ENCODE measurements around the gene ANAPC15. TPM values are rescaled to one million over a fixed set of nuclear protein-coding genes. Genes with fewer than 3 reads are reported as not detected.
"Not testable (repeated sequence)": the region's sequence is repeated elsewhere in the genome, so short reads cannot be mapped to it uniquely, and the experiment has no call there.

Gene ANAPC15
- total RNA-seq, 8 experiments from 2014 or later: 25.2 to 95.2 (median 38.8) TPM

DNA sequence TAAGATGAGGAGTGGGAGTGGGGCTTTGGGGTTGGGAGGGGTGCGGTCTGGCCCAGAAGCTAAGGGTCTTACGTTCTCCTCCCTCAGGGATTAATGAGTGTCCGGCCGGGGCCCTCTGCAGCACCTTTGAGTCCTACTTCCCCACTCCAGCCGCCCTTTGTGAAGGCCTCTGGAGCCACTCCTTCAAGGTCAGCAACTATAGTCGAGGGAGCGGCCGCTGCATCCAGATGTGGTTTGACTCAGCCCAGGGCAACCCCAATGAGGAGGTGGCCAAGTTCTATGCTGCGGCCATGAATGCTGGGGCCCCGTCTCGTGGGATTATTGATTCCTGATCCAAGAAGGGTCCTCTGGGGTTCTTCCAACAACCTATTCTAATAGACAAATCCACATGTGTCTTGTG is 27.0 kb upstream of the ANAPC15 start:
- no peak for ATAC-seq (replicated peaks in 6 of 8)
- in situ Hi-C loops (cut with MboI; ENCODE audit: low pct_unique_long_range_greater_than_20kb in 2 of 9, low sequenced_read_pairs in 9 of 9, unreplicated experiment in 9 of 9): no loop called here
- 90 to 100% methylated on average over 2 of the region's 11 CpGs; no CpG with 5 or more reads in 8 of the 10 experiments for WGBS, 10 experiments
- no peak overlapping the region for H3K4me3 ChIP-seq
- H3K27ac ChIP-seq: no peak overlapping the region
- no peaks in the 10 kb centered on the region for H3K4me1 ChIP-seq (replicated peaks in 1 of 2)

DNA sequence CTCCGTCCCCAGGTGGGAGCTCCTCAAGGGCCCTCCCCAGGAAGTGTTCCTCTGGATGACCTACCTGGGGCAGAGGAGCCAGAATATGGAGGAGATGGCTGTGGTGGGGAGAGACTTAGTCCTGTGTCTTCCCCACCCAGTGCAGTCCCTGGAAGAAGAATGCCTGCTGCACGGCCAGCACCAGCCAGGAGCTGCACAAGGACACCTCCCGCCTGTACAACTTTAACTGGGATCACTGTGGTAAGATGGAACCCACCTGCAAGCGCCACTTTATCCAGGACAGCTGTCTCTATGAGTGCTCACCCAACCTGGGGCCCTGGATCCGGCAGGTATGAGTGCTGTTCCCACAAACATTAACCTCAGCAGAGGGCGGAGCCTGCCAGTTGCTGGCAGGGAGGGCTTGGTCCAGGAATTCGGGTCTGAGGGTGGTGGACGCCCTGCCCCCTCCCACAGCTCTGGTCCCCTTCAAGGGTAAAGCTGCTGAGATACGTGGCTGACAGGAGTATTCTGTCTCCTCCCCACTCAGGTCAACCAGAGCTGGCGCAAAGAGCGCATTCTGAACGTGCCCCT is 26.4 kb upstream of the ANAPC15 start:
- no peak overlapping the region for H3K4me3 ChIP-seq
- in situ Hi-C loops (cut with MboI; ENCODE audit: low pct_unique_long_range_greater_than_20kb in 2 of 9, low sequenced_read_pairs in 9 of 9, unreplicated experiment in 9 of 9): no loop called here
- no peak overlapping the region for H3K27ac ChIP-seq
- 80 to 100% (median 100%) methylated on average over 1 to 2 of the region's 12 CpGs; no CpG with 5 or more reads in 5 of the 10 experiments for WGBS, 10 experiments
- no peaks in the 10 kb centered on the region for H3K4me1 ChIP-seq (replicated peaks in 1 of 2)
- no peak for ATAC-seq (replicated peaks in 6 of 8)

DNA sequence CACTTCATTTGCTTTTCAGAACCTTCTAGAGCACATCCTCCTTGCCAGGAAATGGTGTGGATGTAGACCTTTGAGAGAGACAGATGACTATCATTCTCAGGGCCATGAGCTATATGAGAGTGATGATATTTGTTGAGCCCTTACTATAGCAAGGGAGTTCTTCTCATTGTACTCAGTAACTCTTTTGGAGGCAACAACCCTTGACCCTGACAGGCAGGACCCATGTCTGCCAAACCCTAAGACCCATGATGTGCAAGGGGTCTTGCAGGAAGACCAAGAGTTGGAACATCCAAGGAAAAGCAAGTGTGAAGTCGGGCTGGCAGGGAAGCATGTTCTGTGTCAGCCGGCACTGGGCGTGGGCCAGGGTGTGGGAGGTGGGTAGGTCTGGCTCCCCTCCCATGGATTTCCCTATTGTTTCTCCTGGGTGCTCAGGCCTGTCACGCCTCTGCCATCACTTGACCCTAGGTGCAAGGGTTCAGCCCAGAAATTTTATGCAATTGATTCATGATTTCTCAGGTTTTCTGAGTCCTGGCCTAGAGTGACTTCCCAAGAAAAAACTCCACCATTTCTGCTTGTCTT is 24.3 kb upstream of the ANAPC15 start:
- in situ Hi-C loops (cut with MboI; ENCODE audit: low pct_unique_long_range_greater_than_20kb in 2 of 9, low sequenced_read_pairs in 9 of 9, unreplicated experiment in 9 of 9): no loop called here
- no peak overlapping the region for H3K4me3 ChIP-seq
- ATAC-seq (replicated peaks in 6 of 8): peak in 1 of 8 experiments; percentile 13
- 45 to 81% (median 80%) methylated on average over 1 to 4 of the region's 4 CpGs; no CpG with 5 or more reads in 5 of the 10 experiments for WGBS, 10 experiments
- no peak overlapping the region for H3K27ac ChIP-seq
- no peaks in the 10 kb centered on the region for H3K4me1 ChIP-seq (replicated peaks in 1 of 2)

DNA sequence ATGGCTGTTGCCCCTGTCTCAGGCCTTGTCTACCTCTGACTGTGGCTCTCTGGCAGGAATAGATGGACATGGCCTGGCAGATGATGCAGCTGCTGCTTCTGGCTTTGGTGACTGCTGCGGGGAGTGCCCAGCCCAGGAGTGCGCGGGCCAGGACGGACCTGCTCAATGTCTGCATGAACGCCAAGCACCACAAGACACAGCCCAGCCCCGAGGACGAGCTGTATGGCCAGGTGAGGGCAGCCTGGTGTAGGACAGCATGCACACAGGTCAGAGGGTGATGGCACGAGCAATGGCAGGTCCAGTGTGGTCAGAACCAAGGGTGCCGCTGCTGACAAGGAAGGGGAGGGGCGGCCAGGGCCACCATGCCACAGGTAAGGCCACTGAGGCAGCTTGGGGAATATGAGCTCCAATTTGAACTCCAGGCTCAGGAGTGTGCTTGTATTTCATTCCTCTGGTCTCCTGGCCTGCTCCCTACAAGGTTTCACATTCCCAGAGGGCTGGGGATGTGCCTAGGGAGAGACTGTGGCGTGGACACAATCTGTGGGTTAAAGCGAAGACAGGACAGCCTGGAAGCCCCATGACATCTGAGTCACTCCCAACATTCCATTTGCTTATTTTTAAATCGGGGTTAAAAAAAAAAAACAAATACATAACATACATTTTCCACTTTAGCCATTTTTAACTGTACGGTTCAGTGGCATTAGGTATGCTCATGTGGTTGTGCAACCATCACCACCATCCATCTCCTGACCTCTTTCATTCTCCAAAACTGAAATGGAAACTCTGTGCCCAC is 23.6 kb upstream of the ANAPC15 start:
- in situ Hi-C loops (cut with MboI; ENCODE audit: low pct_unique_long_range_greater_than_20kb in 2 of 9, low sequenced_read_pairs in 9 of 9, unreplicated experiment in 9 of 9): no loop called here

DNA sequence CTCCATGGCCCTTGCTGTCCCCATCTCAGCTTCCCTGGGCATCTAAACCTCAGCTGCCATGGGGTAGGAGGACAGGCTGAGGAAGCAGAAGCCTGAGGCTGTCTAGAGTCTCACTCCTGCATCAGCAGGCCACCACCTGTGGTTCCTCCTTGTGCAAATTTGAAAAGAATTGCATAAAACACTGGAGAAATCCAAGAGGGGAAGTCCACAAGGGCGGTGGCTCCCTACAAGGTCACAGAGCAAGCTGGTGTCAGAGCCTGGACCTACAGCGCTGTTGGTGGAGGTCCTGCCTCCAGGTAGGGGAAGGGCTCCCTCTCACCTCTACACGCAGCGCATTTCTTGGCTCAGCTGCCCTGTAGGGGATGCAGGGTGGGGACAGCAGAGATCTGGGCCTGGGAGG is 23.0 kb upstream of the ANAPC15 start, which contains the start of gene FOLR3:
Gene FOLR3 (plus strand): TSS at position 253 of the 400 bp plus-strand sequence. CDS start 228 bp downstream, outside the sequence.
- H3K4me3 ChIP-seq; H3K27ac ChIP-seq; in situ Hi-C loops (cut with MboI; ENCODE audit: low pct_unique_long_range_greater_than_20kb in 2 of 9, low sequenced_read_pairs in 9 of 9, unreplicated experiment in 9 of 9); H3K4me1 ChIP-seq (replicated peaks in 1 of 2): not testable (repeated sequence)
- peak in 3 of 8 experiments; percentile 63 to 89 (median 77) for ATAC-seq (replicated peaks in 6 of 8)
- WGBS, 10 experiments: 100% methylated on average over 1 of the region's 4 CpGs; no CpG with 5 or more reads in 9 of the 10 experiments

More for the DNA sequence above, 23.6 kb upstream of the ANAPC15 start:
- Histone ChIP-seq H3K27ac (no peak overlapping the region), H3K4me1 (replicated peaks in 1 of 2) (no peaks in the 10 kb centered on the region), H3K4me3 (no peak overlapping the region)
- no peak for ATAC-seq (replicated peaks in 6 of 8)
- 60 to 96% (median 75%) methylated on average over 1 to 5 of the region's 14 CpGs; no CpG with 5 or more reads in 2 of the 10 experiments for WGBS, 10 experiments

DNA sequence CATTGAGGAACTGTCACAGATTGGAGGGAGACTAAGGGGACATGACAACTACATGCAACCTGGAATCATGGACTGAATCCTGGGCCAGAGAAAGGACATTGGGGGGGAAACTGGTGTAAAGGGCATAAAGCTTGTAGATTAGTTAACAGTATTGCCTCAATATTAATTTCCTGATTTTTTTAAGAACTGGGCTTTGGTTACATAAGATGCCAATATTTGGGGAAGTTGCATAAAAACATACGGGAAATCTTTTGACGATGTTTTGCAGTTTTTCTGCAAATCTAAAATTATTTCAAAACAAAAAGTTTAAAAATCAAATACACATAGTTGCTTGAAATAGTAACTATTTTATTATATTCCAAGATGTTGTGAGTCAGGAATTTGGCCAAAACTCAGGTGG is 20.2 kb upstream of the ANAPC15 start:
- H3K4me1 ChIP-seq (replicated peaks in 1 of 2): no peaks in the 10 kb centered on the region
- H3K4me3 ChIP-seq: no peak overlapping the region
- 80 to 100% (median 90%) methylated on average over 1 to 2 of the region's 2 CpGs; no CpG with 5 or more reads in 4 of the 10 experiments for WGBS, 10 experiments
- no peak overlapping the region for H3K27ac ChIP-seq
- in situ Hi-C loops (cut with MboI; ENCODE audit: low pct_unique_long_range_greater_than_20kb in 2 of 9, low sequenced_read_pairs in 9 of 9, unreplicated experiment in 9 of 9): no loop called here
- no peak for ATAC-seq (replicated peaks in 6 of 8)

DNA sequence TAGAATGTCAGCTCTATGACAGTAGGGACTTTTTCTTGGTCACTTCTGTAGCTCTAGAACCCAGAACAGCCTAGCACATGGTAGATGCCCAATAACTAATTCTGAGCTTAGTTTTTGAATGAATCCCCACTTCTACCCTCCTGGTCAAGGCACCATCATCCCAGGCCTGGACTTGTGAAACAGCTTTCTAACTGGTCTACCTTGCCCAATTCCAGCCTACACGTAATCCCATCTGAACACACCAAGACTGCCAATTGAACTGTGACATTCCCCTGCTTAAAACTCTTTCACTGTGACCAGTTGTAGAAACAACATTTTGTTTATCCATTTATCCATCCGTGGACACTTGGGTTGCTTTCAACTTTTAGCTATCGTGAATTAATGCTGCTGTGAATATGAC is 16.9 kb upstream of the ANAPC15 start:
- H3K4me3 ChIP-seq: no peak overlapping the region
- 20 to 94% (median 72%) methylated on average over 1 to 3 of the region's 3 CpGs; no CpG with 5 or more reads in 1 of the 10 experiments for WGBS, 10 experiments
- H3K27ac ChIP-seq: no peak overlapping the region
- no peaks in the 10 kb centered on the region for H3K4me1 ChIP-seq (replicated peaks in 1 of 2)
- ATAC-seq (replicated peaks in 6 of 8): no peak
- in situ Hi-C loops (cut with MboI; ENCODE audit: low pct_unique_long_range_greater_than_20kb in 2 of 9, low sequenced_read_pairs in 9 of 9, unreplicated experiment in 9 of 9): no loop called here

DNA sequence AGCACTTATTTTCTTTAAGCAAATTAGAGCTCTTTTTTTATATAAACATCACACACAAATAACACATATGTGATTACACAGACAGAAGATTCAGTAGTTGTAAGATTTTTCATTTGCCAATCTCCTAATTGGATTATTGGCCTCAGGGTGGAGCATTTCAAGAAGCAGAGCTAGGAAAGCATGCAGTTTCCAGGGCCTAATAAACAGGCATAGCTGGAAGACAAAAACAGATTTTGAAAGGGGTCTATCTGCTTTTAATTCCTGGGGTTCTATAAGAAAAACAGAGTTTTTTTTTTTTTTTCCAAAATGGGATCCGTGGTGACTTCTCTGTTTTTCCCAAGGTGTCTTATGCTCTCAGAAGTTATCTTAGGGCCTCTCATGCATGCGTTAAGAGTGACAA is 15.4 kb upstream of the ANAPC15 start:
- Histone ChIP-seq H3K4me3 (no peak overlapping the region), H3K27ac (no peak overlapping the region), H3K4me1 (replicated peaks in 1 of 2) (no peaks in the 10 kb centered on the region)
- no peak for ATAC-seq (replicated peaks in 6 of 8)
- in situ Hi-C loops (cut with MboI; ENCODE audit: low pct_unique_long_range_greater_than_20kb in 2 of 9, low sequenced_read_pairs in 9 of 9, unreplicated experiment in 9 of 9): no loop called here
- WGBS, 10 experiments: 25 to 89% (median 50%) methylated on average over 1 to 2 of the region's 2 CpGs; no CpG with 5 or more reads in 1 of the 10 experiments

DNA sequence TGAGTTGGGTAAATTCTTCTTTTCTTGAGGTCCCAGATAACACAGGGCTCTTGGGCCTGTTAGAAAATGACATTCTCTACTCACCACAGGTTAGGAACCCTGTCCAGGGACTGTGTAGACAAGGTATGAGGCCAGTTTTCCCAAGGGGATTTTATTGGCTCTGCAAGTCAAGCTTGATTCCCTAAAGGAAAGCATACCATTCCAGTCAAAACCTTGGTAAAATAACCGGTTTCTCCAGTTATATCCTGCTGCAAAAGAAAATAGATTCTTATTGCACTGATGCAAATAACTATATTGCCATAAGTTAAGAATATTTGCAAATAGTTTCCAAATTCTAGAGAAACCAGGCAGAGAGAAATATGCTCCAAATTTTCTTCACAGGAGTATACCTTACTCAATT is 13.5 kb upstream of the ANAPC15 start:
- H3K4me3 ChIP-seq: no peak overlapping the region
- in situ Hi-C loops (cut with MboI; ENCODE audit: low pct_unique_long_range_greater_than_20kb in 2 of 9, low sequenced_read_pairs in 9 of 9, unreplicated experiment in 9 of 9): no loop called here
- H3K27ac ChIP-seq: no peak overlapping the region
- ATAC-seq (replicated peaks in 6 of 8): no peak
- no peaks in the 10 kb centered on the region for H3K4me1 ChIP-seq (replicated peaks in 1 of 2)
- WGBS, 10 experiments: 0 to 80% (median 33%) methylated on average over 1 of the region's 1 CpG; no CpG with 5 or more reads in 3 of the 10 experiments

DNA sequence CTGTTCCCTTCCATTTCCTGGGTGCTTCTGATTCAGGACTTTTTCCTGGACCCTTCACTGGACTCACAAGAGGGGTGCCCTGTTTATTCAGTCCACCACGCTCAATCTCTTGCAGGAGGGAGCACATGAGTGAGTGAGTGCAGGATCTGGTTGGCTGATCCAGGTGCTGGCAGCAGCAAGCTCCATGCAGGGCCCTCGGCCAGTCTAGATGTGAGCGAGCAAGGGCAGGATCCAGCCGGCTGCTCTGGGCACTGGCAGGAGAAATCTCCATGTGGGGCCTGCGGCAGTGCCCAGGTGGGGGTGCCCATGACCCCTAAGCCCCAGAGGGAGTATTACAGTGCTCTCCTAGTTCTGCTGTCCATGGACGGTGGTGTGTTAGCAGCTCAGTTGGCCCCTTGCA is 11.6 kb upstream of the ANAPC15 start:
- in situ Hi-C loops (cut with MboI; ENCODE audit: low pct_unique_long_range_greater_than_20kb in 2 of 9, low sequenced_read_pairs in 9 of 9, unreplicated experiment in 9 of 9): no loop called here

DNA sequence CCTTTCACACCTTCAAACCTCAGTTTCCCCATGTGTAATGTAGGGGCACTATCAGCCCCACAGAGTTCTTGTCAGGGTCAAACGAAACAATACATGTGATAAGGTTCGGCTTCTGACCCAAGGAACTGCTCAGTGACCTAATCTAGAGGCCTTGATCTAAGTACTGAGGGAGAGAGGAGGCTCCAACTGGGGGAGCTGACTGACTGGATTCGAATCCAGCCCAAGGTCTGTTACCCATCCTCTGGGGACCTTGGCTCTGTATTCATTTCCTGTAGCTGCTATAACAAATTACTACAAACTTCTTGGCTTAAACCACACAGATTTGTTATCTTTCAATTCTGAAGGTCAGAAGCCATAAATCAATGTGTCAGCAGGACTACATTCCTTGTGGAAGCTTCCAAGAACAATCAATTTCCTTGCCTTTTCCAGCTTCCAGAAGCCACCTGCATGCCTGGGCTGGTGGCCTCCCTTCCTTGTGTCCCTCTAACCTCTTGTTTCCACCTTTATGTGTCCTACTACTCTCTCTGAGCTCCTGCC is 10.7 kb upstream of the ANAPC15 start:
- peaks cover 9 to 11% of the 10 kb centered on the region in 2 donors for H3K4me1 ChIP-seq (replicated peaks in 1 of 2)
- no peak for ATAC-seq (replicated peaks in 6 of 8)
- WGBS, 10 experiments: 0 to 90% (median 55%) methylated on average over 1 to 3 of the region's 3 CpGs; no CpG with 5 or more reads in 4 of the 10 experiments
- H3K27ac ChIP-seq: no peak overlapping the region
- H3K4me3 ChIP-seq: no peak overlapping the region
- in situ Hi-C loops (cut with MboI; ENCODE audit: low pct_unique_long_range_greater_than_20kb in 2 of 9, low sequenced_read_pairs in 9 of 9, unreplicated experiment in 9 of 9): no loop called here

More for the DNA sequence above, 11.6 kb upstream of the ANAPC15 start:
- 80% methylated on average over 1 to 2 of the region's 6 CpGs; no CpG with 5 or more reads in 8 of the 10 experiments for WGBS, 10 experiments
- Histone ChIP-seq H3K27ac (no peak overlapping the region), H3K4me3 (no peak overlapping the region), H3K4me1 (replicated peaks in 1 of 2) (peaks cover under 1 to 2% of the 10 kb centered on the region in 2 donors)
- no peak for ATAC-seq (replicated peaks in 6 of 8)

DNA sequence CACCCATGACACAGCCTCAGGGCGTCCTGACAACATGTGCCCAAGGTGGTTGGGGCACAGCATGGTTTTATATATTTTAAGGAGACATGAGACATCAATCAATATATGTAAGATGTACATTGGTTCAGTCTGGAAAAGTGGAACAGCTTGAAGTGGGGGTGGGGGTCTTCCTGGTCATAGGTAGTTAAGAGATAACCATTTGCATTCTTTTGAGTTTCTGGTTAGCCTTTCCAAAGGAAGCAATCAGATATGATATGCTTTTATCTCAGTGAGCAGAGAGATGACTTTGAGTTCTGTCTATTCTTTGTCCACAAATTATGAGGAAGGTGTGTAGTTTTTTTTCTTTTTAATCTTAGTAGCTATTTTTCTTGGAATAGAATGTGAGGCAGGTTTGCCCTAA is 10.1 kb upstream of the ANAPC15 start:
- 17 to 71% (median 60%) methylated on average over 1 of the region's 1 CpG; no CpG with 5 or more reads in 4 of the 10 experiments for WGBS, 10 experiments
- peaks cover 15 to 17% of the 10 kb centered on the region in 2 donors for H3K4me1 ChIP-seq (replicated peaks in 1 of 2)
- no peak overlapping the region for H3K27ac ChIP-seq
- in situ Hi-C loops (cut with MboI; ENCODE audit: low pct_unique_long_range_greater_than_20kb in 2 of 9, low sequenced_read_pairs in 9 of 9, unreplicated experiment in 9 of 9): no loop called here
- no peak overlapping the region for H3K4me3 ChIP-seq
- no peak for ATAC-seq (replicated peaks in 6 of 8)

DNA sequence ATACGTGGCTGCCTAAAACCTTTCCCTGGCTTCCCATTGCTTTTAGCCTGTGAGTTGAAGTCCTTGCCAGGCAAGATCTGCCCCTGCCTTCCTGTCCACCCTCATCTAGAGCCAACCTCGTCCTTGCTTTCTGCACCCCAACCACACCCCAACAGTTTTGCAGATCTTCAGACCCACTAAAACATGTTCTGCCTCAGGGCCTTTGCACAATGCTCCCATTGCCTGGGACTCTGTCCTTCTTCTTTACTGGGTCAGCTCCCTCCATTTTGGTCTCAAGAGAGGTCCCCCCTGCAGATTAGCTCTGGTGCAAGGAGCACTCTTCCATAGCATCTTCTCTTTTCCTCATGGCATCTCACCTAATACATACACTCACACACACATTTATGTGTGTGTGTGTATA is 8.4 kb upstream of the ANAPC15 start:
- WGBS, 10 experiments: 50 to 100% (median 100%) methylated on average over 1 to 2 of the region's 2 CpGs; no CpG with 5 or more reads in 5 of the 10 experiments
- no peak for ATAC-seq (replicated peaks in 6 of 8)
- peaks cover 16 to 18% of the 10 kb centered on the region in 2 donors for H3K4me1 ChIP-seq (replicated peaks in 1 of 2)
- no peak overlapping the region for H3K4me3 ChIP-seq
- in situ Hi-C loops (cut with MboI; ENCODE audit: low pct_unique_long_range_greater_than_20kb in 2 of 9, low sequenced_read_pairs in 9 of 9, unreplicated experiment in 9 of 9): no loop called here
- no peak overlapping the region for H3K27ac ChIP-seq
